Activated CD4-positive, alpha-beta T cell treated with anti-CD3 and anti-CD28 coated beads for 24 hours (primary cell): Measurements from ENCODE around the gene ALPK3.

ENCODE experiments used
- DNase-seq, 2 donors: peaks; one replicate each; pipeline ENCODE4 v3.0.0-alpha.2; 2020; ENCODE audit warnings: low read depth in 2 of 2

ALPK3 gene

DNA sequence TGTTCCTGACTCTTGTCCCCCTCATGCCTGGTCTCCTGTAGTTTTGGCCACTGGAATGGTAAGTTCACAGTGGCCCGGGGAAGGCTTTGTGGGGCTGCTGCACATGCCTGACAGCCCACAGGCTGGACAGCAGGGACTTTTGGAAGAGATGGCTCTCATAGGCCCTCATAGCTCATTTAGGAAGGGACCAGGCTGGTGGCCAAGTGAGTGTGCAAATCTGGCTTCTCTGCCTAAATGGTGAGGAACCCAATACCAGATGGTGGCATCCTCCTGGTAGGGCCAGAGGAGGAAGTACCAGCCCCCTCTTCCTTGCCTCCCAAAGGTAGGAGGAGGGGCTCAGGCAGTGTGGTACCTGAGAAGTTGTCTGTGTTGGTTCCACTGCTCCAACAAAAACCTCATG is 25.6 kb downstream of the ALPK3 start:
- no peak for DNase-seq

DNA sequence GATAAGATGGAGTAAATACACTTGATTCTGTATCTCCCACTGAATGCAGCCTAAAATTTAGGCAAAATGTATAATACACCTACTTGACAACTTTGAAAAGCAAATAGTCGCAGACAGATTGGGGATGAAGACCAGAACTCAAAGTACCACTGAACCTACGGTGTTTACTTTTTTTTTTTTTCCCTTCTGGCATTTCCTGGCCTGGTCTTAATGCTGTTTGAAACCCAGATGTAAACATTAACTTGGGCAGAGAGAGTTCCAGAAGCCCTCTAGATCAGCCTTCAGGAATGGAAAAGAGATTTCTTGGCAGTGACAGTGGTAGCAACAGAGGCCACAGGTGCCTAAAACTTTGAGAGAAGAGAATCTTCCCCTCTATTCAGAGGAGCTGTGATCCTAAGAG is 27.8 kb downstream of the ALPK3 start:
- no peak for DNase-seq

DNA sequence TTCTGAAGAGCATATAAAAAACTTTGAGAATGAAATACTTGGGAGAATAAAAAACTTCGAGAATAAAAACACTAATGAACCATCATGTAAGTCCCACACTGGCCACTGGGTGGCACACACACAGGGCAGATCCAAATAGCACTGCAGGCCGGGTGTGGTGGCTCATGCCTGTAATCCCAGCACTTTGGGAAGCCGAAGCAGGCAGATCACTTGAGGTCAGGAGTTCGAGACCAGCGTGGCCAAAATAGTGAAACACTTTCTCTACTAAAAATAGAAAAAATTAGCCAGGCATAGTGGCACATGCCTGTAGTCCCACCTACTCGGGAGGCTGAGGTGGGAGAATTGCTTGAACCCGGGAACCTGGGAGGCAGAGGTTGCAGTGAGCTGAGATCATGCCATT is 28.5 kb downstream of the ALPK3 start:
- DNase-seq, result peak; percentile 10 to 36

DNA sequence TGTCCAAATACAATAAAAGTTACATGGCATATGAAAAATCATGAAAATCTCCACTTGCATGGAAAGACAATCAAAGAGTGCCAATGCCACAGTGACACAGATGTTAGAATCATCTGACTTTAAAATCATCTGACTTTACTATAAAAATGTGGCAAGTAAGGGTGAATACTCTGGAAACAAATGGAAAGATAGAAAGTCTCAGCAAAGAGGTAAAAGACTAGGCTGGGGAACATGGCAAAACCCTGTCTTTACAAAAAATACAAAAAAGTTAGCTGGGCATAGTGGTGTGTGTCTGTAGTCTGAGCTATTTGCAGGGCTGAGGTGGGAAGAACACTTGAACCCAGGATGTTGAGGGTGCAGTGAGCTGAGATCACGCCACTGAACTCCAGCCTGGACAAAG is 29.1 kb downstream of the ALPK3 start:
- DNase-seq, result no peak

- DNase-seq, result no peak
Observed at GRCh38 chr15:84847382-84847781, 30.2 kb downstream of the ALPK3 start.

DNA sequence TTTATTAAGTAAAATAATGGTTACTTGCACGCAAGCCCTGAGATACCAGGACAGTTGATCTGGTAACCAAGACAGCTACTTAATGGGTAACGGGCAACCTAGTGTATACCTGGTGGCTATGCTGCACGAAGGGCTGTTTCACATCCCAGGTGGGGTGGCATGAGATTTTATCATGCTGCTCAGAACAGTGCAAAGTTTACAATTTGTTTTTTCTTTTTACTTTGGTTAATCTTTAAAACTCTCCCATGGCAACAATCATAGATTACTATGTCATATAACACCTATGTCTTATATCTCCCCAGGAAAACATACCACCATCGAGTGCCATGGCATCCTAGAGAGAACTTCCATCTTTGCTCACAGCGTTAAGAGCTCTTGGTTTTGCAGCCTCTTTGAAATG is 35.1 kb downstream of the ALPK3 start:
- no peak for DNase-seq

- DNase-seq, result no peak
Observed at GRCh38 chr15:84855136-84855535, 38.0 kb downstream of the ALPK3 start.

DNA sequence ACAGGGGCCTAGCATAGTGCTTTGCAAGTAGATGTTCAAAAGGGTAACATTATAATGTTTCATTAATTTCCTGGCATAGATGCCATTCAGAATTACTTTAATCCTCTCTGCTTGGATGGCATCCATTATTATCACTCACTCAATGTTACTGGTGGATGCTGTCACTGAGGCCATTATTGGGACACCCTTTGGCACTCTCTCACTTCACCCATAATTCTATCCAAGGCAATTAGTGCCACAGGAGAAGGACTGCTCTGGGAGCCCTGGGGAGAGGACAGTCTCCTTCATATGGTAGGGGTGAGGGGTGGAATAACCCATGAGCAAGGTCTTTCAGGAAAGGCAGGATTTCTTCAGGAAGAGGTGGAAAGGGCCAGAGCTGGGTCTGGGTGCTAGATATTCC is 38.6 kb downstream of the ALPK3 start:
- DNase-seq, result no peak

DNA sequence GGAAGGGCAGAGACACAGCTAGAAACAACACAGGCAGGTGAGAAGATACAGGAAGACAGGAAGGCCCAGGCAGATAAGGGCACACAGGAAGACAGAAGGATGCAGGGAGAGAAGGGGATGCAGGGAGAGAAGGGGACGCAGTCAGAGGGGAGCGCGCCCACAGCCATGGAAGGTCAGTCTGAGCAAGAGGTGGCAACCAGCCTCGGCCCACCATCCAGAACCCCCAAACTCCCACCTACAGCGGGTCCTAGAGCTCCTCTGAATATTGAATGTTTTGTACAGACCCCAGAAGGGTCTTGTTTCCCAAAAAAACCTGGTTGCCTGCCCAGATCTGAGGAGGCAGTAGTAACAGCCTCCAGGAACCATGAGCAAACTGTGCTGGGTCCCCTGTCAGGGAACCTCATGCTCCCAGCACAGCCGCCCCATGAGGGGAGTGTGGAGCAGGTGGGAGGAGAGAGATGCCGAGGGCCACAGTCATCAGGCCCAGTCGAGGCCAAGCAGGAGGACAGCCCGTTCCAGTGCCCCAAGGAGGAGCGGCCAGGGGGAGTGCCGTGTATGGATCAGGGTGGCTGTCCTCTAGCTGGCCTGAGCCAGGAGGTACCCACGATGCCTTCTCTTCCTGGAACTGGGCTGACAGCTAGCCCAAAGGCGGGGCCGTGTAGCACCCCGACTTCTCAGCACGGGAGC is 39.7 kb downstream of the ALPK3 start:
- DNase-seq, result no peak

DNA sequence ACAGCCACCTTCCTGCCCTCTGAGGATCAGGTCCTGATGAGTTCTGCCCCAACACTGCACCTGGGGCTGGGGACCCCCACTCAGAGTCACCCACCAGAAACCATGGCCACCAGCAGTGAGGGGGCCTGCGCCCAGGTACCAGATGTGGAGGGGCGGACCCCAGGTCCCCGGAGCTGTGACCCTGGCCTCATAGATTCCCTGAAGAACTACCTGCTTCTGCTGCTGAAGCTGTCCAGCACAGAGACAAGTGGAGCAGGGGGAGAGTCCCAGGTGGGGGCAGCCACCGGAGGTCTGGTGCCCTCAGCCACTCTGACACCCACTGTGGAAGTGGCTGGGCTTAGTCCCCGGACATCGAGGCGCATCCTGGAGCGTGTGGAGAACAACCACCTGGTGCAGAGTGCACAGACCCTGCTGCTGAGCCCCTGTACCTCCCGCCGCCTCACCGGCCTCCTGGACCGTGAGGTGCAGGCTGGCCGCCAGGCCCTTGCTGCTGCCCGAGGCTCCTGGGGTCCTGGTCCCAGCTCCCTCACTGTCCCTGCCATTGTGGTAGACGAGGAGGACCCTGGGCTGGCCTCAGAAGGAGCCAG is 40.4 kb downstream of the ALPK3 start:
- DNase-seq, result no peak

DNA sequence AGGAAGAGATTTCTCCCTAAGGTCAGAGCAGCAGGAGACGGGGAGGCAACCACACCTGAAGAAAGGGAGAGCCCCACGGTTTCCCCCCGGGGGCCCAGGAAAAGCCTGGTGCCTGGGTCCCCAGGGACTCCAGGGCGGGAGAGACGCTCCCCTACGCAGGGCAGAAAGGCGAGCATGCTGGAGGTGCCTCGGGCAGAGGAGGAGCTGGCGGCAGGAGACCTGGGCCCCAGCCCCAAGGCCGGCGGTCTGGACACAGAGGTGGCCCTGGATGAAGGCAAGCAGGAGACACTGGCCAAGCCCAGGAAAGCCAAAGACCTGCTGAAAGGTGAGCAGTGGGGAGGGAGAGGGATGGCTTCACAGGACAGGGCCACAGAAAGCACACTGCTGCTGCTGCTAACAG is 41.1 kb downstream of the ALPK3 start:
- DNase-seq, result no peak

DNA sequence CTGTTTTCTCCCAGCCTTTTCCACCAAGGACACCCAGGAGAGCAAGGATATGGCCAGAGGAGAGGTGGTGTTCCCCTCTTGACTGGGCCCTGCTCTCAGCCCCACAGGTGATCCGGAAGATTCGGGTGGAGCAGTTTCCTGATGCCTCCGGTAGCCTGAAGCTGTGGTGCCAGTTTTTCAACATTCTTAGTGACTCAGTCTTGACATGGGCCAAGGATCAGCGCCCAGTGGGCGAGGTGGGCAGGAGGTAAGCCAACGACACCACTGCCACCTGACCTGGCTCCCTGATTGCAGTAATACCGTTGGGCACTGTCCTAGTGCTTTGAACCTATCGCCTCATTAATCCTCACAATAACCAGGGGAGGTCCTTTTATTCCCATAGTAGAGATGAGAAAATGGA is 42.0 kb downstream of the ALPK3 start:
- no peak for DNase-seq

DNA sequence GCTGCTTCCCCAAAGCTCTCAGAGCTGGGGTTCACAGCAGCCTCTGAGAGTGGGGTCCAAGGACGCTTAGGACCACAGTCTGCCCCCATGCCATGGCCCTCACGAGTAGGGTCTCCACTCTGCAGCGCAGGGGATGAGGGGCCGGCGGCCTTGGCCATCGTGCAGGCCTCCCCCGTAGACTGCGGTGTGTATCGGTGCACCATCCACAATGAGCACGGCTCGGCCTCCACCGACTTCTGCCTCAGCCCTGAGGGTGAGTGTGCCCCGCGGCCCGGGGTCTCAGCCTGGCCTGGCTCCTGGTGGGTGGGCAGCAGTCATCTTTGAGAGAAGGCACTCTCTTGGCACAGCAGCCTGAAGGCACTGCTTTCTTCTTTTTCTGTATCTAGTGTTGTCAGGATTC is 42.5 kb downstream of the ALPK3 start:
- no peak for DNase-seq

GRCh38 chr15:84861781-84862180 is 44.6 kb downstream of the ALPK3 start:
- DNase-seq, result no peak

GRCh38 chr15:84862214-84862975 is 45.2 kb downstream of the ALPK3 start:
- no peak for DNase-seq

GRCh38 chr15:84863565-84864443 is 46.6 kb downstream of the ALPK3 start:
- DNase-seq, result no peak

DNA sequence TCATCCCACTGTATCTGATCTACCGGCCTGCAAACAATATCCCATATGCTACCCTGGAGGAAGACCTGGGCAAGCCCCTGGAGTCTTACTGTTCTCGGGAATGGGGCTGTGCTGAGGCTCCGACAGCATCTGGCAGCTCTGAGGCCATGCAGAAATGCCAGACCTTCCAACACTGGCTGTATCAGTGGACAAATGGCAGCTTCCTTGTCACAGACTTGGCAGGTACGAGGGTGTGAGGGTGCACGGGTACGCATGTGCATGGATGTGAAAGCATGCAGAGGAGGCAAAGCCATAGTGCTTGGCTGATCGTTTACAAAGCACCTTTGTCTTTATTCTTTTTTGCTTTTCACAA is 47.3 kb downstream of the ALPK3 start:
- DNase-seq, result no peak

DNA sequence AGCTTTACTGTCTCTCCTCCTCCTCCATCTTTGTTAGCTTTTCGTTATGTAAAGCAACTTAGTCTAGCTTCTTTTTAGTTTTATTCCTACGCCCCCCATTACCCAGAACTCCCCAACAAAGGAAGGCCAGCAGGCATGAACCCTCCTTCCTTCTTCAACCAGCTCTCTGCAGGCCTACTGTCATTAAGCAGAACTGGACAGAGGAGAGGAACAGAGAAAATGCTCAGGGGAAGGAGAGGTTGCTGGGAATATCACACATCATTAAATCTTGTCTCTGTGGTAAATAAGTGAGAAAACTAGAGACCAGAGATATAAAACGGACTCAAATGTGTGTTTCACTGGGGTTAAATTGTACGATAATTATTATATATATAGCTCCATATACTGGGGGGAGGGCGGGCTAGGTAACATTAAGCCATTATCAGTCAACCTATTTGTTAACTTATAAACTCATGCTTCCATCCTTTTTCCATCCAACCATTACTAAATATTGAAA is 48.0 kb downstream of the ALPK3 start:
- DNase-seq, result no peak

- no peak for DNase-seq
Observed at GRCh38 chr15:84868037-84868880, 51.1 kb downstream of the ALPK3 start.

GRCh38 chr15:84869510-84869909 is 52.4 kb downstream of the ALPK3 start:
- no peak for DNase-seq

DNA sequence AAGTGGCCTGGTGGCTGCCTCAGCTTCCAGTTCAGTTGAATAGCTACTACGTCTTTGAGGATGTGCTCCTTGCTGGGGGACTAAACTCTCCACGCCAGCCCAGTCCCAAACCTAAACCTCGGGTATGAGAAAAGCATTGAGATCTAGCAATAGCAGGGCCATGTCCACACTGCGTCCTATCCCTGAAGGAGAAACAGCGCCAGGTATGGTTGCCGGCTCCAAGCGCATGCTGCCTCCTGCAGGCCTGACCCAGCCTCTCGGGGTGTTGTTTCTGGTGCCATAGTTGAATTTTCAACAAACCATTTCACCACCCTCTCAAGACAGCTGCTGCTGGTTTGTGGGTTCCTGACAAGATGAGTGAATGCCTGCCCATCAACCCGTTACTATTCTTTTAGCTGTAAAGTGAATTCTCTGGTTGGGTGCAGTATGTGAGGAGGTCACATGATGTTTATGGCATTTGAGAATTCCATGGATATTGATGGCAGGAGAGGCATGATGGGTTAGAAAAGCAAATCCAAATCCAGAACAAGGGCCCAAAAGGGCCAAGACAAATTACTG is 54.4 kb downstream of the ALPK3 start:
- no peak for DNase-seq
